ENCODE measurements around the gene NLGN3.

Gene NLGN3

GRCh38 chrX:71181558-71181909 lies 36.9 kb downstream of the NLGN3 start:
- peak overlapping the region; percentile 88 for H3K9ac ChIP-seq (ENCODE audit: low read depth, low read length)
- ATAC-seq (ENCODE audit: insufficient read depth, low read depth): peak; percentile 80
- peak; percentile 86 for DNase-seq
- H3K79me2 ChIP-seq (ENCODE audit: insufficient read depth, low read length): peaks cover 4% of the 10 kb centered on the region; the same call in 1 of the 2 replicates
- H2AFZ ChIP-seq (ENCODE audit: low read depth, low read length): peak overlapping the region; percentile 72
- peak overlapping the region; percentile 3 to 49; a peak in 3 of 4 replicates for H3K4me3 ChIP-seq (ENCODE audit: low read depth in 1 of 2, low read length in 2 of 2)
- H3K4me2 ChIP-seq (ENCODE audit: insufficient read depth, low read length): peak overlapping the region; percentile 57
- H3K36me3 ChIP-seq (ENCODE audit: insufficient read depth, low read length): peaks cover 28% of the 10 kb centered on the region
- H3K9me3 ChIP-seq (ENCODE audit: insufficient read depth, low read length, severe bottlenecking): no peaks in the 10 kb centered on the region
- no peaks in the 10 kb centered on the region for H4K20me1 ChIP-seq (ENCODE audit: insufficient read depth, low read length)
- H3K4me1 ChIP-seq (ENCODE audit: insufficient read depth, low read length): peaks cover 24% of the 10 kb centered on the region
- H3K27me3 ChIP-seq (ENCODE audit: insufficient read depth, low read length, poor library complexity): no peaks in the 10 kb centered on the region
- peak overlapping the region; percentile 99 for H3K27ac ChIP-seq (ENCODE audit: low read length)
- TF ChIP-seq CTCF (IDR thresholded peaks at IDR 0.05; ENCODE audit: borderline replicate concordance, extremely low read depth, low read length, poor library complexity, severe bottlenecking) (no peak), EZH2 (IDR thresholded peaks at IDR 0.05; ENCODE audit: borderline replicate concordance, low read depth, low read length, severe bottlenecking) (no peak)

- DNase-seq: peak; percentile 92
- Histone ChIP-seq H3K27ac (ENCODE audit: low read length) (peak overlapping the region; percentile 99), H3K27me3 (ENCODE audit: insufficient read depth, low read length, poor library complexity) (no peaks in the 10 kb centered on the region), H4K20me1 (ENCODE audit: insufficient read depth, low read length) (no peaks in the 10 kb centered on the region), H3K4me3 (ENCODE audit: low read depth in 1 of 2, low read length in 2 of 2) (peak overlapping the region; percentile 3 to 56; a peak in 3 of 4 replicates), H3K9me3 (ENCODE audit: insufficient read depth, low read length, severe bottlenecking) (no peaks in the 10 kb centered on the region), H3K4me2 (ENCODE audit: insufficient read depth, low read length) (peak overlapping the region; percentile 65), H2AFZ (ENCODE audit: low read depth, low read length) (peak overlapping the region; percentile 72), H3K9ac (ENCODE audit: low read depth, low read length) (peak overlapping the region; percentile 88), H3K36me3 (ENCODE audit: insufficient read depth, low read length) (peaks cover 24% of the 10 kb centered on the region), H3K79me2 (ENCODE audit: insufficient read depth, low read length) (peaks cover 4% of the 10 kb centered on the region; the same call in 1 of the 2 replicates), H3K4me1 (ENCODE audit: insufficient read depth, low read length) (peaks cover 24% of the 10 kb centered on the region)
- ATAC-seq (ENCODE audit: insufficient read depth, low read depth): peak; percentile 88
- TF ChIP-seq EZH2 (IDR thresholded peaks at IDR 0.05; ENCODE audit: borderline replicate concordance, low read depth, low read length, severe bottlenecking): no peak
- TF ChIP-seq CTCF (IDR thresholded peaks at IDR 0.05; ENCODE audit: borderline replicate concordance, extremely low read depth, low read length, poor library complexity, severe bottlenecking): no peak
Measured at GRCh38 chrX:71181910-71182799, 37.5 kb downstream of the NLGN3 start.

- peaks cover 24% of the 10 kb centered on the region for H3K4me1 ChIP-seq (ENCODE audit: insufficient read depth, low read length)
- H3K9ac ChIP-seq (ENCODE audit: low read depth, low read length): peak overlapping the region; percentile 88
- H3K79me2 ChIP-seq (ENCODE audit: insufficient read depth, low read length): peaks cover 4% of the 10 kb centered on the region; the same call in 1 of the 2 replicates
- peak overlapping the region; percentile 65 for H3K4me2 ChIP-seq (ENCODE audit: insufficient read depth, low read length)
- peaks cover 17% of the 10 kb centered on the region for H3K36me3 ChIP-seq (ENCODE audit: insufficient read depth, low read length)
- no peak for TF ChIP-seq CTCF (IDR thresholded peaks at IDR 0.05; ENCODE audit: borderline replicate concordance, extremely low read depth, low read length, poor library complexity, severe bottlenecking)
- DNase-seq (no peak), ATAC-seq (ENCODE audit: insufficient read depth, low read depth) (no peak)
- peak overlapping the region in 1 of 2 experiments; percentile 56; a peak in 2 of 4 replicates for H3K4me3 ChIP-seq (ENCODE audit: low read depth in 1 of 2, low read length in 2 of 2)
- peak overlapping the region; percentile 99 for H3K27ac ChIP-seq (ENCODE audit: low read length)
- H2AFZ ChIP-seq (ENCODE audit: low read depth, low read length): peak overlapping the region; percentile 63
- no peaks in the 10 kb centered on the region for H4K20me1 ChIP-seq (ENCODE audit: insufficient read depth, low read length)
- H3K9me3 ChIP-seq (ENCODE audit: insufficient read depth, low read length, severe bottlenecking): no peaks in the 10 kb centered on the region
- H3K27me3 ChIP-seq (ENCODE audit: insufficient read depth, low read length, poor library complexity): no peaks in the 10 kb centered on the region
Measured at GRCh38 chrX:71182871-71183270, 38.2 kb downstream of the NLGN3 start.
